Right ventricle myocardium inferior (tissue), 1 donor: ENCODE measurements around the gene GPR160. TPM values are rescaled to one million over a fixed set of nuclear protein-coding genes. Genes with fewer than 3 reads are reported as not detected.

Source experiments
- ATAC-seq: fragments of 200-7000 bp; cut with Tn5 transposase; one replicate; pipeline ENCODE4 v1.9.1; 2020; ENCODE audit warnings: mild to moderate bottlenecking, moderate library complexity
- DNase-seq: peaks from one replicate; pipeline ENCODE4 v3.0.0; 2021; ENCODE audit errors: missing footprints
- intact Hi-C: fragments of 100-400 bp; cut with DNase I; formaldehyde crosslinking; loops from one replicate; pipeline ENCODE4 v1.11.0; 2022
- total RNA-seq: library from RNA; stranded (reverse); fragmentation: NEBNext Ultra II Directional; extraction: Animal tissue kit (Norgen Biotek cat#: 25700); gene quantifications from one replicate; pipeline ENCODE4 v1.2.1, GENCODE V29; 2021
- donor health status: DM: no; HTN: yes; CAD: no; lungs with severe emphysema.

GPR160 gene
- total RNA-seq, 1 donor from 2014 or later: 1.2 TPM

GRCh38 chr3:170023165-170023564, 14.6 kb upstream of the GPR160 start:
- intact Hi-C loops: no loop called here
- ATAC-seq: no peak

GRCh38 chr3:170024581-170024980, 13.2 kb upstream of the GPR160 start:
- DNase-seq (no peak), ATAC-seq (no peak)
- intact Hi-C loops: no loop called here

More at GRCh38 chr3:170023165-170023564, 14.6 kb upstream of the GPR160 start:
- DNase-seq: no peak

GRCh38 chr3:170027233-170028102, 10.3 kb upstream of the GPR160 start:
- no peak for ATAC-seq
- no peak for DNase-seq
- intact Hi-C loops: no loop called here

- ATAC-seq (no peak), DNase-seq (no peak)
- intact Hi-C loops: loop anchor here (10.0 kb wide), 1 partner anchor 169 kb away; the partner anchor contains the start of gene LRRC31
Measured at GRCh38 chr3:170033489-170033888, 4.3 kb upstream of the GPR160 start.

GRCh38 chr3:170038434-170039110, 777 bp downstream of the GPR160 start:
- ATAC-seq (no peak), DNase-seq (peak; percentile 76)
- intact Hi-C loops: loop anchor here (10.0 kb wide), 1 partner anchor 174 kb away; the partner anchor contains the start of gene LRRC31

- DNase-seq (no peak), ATAC-seq (no peak)
- intact Hi-C loops: no loop called here
Measured at GRCh38 chr3:170040418-170040817, 2.6 kb downstream of the GPR160 start.

GRCh38 chr3:170043506-170043905, 5.7 kb downstream of the GPR160 start:
- intact Hi-C loops: no loop called here
- DNase-seq: no peak
- no peak for ATAC-seq

- DNase-seq: no peak
- peak; percentile 28 for ATAC-seq
- intact Hi-C loops: no loop called here
Measured at GRCh38 chr3:170044271-170044670, 6.5 kb downstream of the GPR160 start.

GRCh38 chr3:170044795-170045244, 7.0 kb downstream of the GPR160 start:
- intact Hi-C loops: no loop called here
- no peak for DNase-seq
- ATAC-seq: peak; percentile 28

- intact Hi-C loops: no loop called here
Measured at GRCh38 chr3:170046269-170047132, 8.7 kb downstream of the GPR160 start.

GRCh38 chr3:170047133-170047404, 9.3 kb downstream of the GPR160 start:
- no peak for ATAC-seq
- no peak for DNase-seq
- intact Hi-C loops: no loop called here

More at GRCh38 chr3:170046269-170047132, 8.7 kb downstream of the GPR160 start:
- no peak for DNase-seq
- no peak for ATAC-seq

GRCh38 chr3:170049146-170050000, 11.6 kb downstream of the GPR160 start:
- no peak for DNase-seq
- intact Hi-C loops: no loop called here
- peak; percentile 37 for ATAC-seq

GRCh38 chr3:170050753-170051152, 13.0 kb downstream of the GPR160 start:
- DNase-seq (no peak), ATAC-seq (no peak)
- intact Hi-C loops: no loop called here

- no peak for ATAC-seq
- no peak for DNase-seq
- intact Hi-C loops: no loop called here
Measured at GRCh38 chr3:170052398-170052797, 14.6 kb downstream of the GPR160 start.

GRCh38 chr3:170054204-170054603, 16.4 kb downstream of the GPR160 start:
- no peak for ATAC-seq

GRCh38 chr3:170055209-170055608, 17.4 kb downstream of the GPR160 start:
- DNase-seq: no peak
- intact Hi-C loops: no loop called here
- ATAC-seq: no peak

More at GRCh38 chr3:170054204-170054603, 16.4 kb downstream of the GPR160 start:
- DNase-seq: no peak
- intact Hi-C loops: no loop called here

GRCh38 chr3:170056710-170057454, 19.1 kb downstream of the GPR160 start:
- DNase-seq (no peak), ATAC-seq (no peak)
- intact Hi-C loops: no loop called here

- DNase-seq (no peak), ATAC-seq (no peak)
- intact Hi-C loops: no loop called here
Measured at GRCh38 chr3:170057550-170057949, 19.8 kb downstream of the GPR160 start.
